HepG2 (cell line): ENCODE measurements around the gene ZKSCAN2. TPM values are rescaled to one million over a fixed set of nuclear protein-coding genes. Genes with fewer than 3 reads are reported as not detected.

Experiments
- BHLHE40 ChIP-seq: IDR thresholded peaks from 2 replicates; pipeline ENCODE4 v1.6.1; 2011; ENCODE audit warnings: low read length, improper control_type of control experiment
- CHD2 ChIP-seq: IDR thresholded peaks from 2 replicates; pipeline ENCODE4 v1.6.1; 2011; ENCODE audit warnings: low read depth, low read length, improper control_type of control experiment
- FLYWCH1 ChIP-seq: sonication (generic); formaldehyde crosslinking; IDR thresholded peaks from 2 replicates; pipeline ENCODE4 v1.8.1; 2023; ENCODE audit warnings: mild to moderate bottlenecking, missing genetic modification reagents
- FOXA1 ChIP-seq, 2 experiments: fragments of 450-650 bp in 1 of 2; sonication (generic) in 1 of 2; formaldehyde crosslinking in 1 of 2; IDR thresholded peaks; 2 replicates each; pipeline versions ENCODE4 v1.4.0 to v1.6.1; 2016 to 2020; ENCODE audit warnings: missing genetic modification reagents in 1 of 2
- HNF4A ChIP-seq: sonication (generic); formaldehyde crosslinking; IDR thresholded peaks from 2 replicates; pipeline ENCODE4 v1.4.0; 2020; ENCODE audit warnings: missing genetic modification reagents
- KMT2B ChIP-seq: IDR thresholded peaks from 2 replicates; pipeline ENCODE4 v1.6.1; 2016; ENCODE audit warnings: missing genetic modification reagents, missing compliant biosample characterization
- MTF2 ChIP-seq: sonication (generic); formaldehyde crosslinking; IDR thresholded peaks from 2 replicates; pipeline ENCODE4 v1.5.0; 2020; ENCODE audit warnings: missing genetic modification reagents, borderline replicate concordance
- NCOA2 ChIP-seq: sonication (generic); formaldehyde crosslinking; IDR thresholded peaks from 2 replicates; pipeline ENCODE4 v1.8.0; 2022; ENCODE audit warnings: inconsistent platforms
- ZBTB21 ChIP-seq: sonication (generic); formaldehyde crosslinking; IDR thresholded peaks from 2 replicates; pipeline ENCODE4 v1.4.0; 2020; ENCODE audit warnings: missing genetic modification reagents
- ZBTB3 ChIP-seq: sonication (generic); formaldehyde crosslinking; IDR thresholded peaks from 2 replicates; pipeline ENCODE4 v1.4.0; 2020; ENCODE audit warnings: low read depth, mild to moderate bottlenecking, moderate library complexity, missing genetic modification reagents, borderline replicate concordance
- ZFP36 ChIP-seq: fragments of 150-350 bp; IDR thresholded peaks from 2 replicates; pipeline ENCODE4 v1.6.1; 2018; ENCODE audit warnings: borderline replicate concordance, low read length, low read depth; ENCODE audit not compliant: partially characterized antibody
- ZFP62 ChIP-seq: sonication (generic); formaldehyde crosslinking; IDR thresholded peaks from 2 replicates; pipeline ENCODE4 v1.4.0; 2020; ENCODE audit warnings: missing genetic modification reagents
- ZNF24 ChIP-seq: fragments of 450-650 bp; IDR thresholded peaks from 2 replicates; pipeline ENCODE4 v1.6.1; 2017; ENCODE audit warnings: antibody characterized with exemption, mild to moderate bottlenecking
- ZNF430 ChIP-seq: sonication (generic); formaldehyde crosslinking; IDR thresholded peaks from 2 replicates; pipeline ENCODE4 v1.9.0; 2021; ENCODE audit warnings: mild to moderate bottlenecking, missing genetic modification reagents
- ZNF747 ChIP-seq: sonication (generic); formaldehyde crosslinking; IDR thresholded peaks from 2 replicates; pipeline ENCODE4 v1.8.1; 2023; ENCODE audit warnings: missing genetic modification reagents, mild to moderate bottlenecking, borderline replicate concordance
- ZNF766 ChIP-seq: sonication (generic); formaldehyde crosslinking; IDR thresholded peaks from 2 replicates; pipeline ENCODE4 v1.5.0; 2020; ENCODE audit warnings: missing genetic modification reagents, borderline replicate concordance
- ZNF768 ChIP-seq: sonication (generic); formaldehyde crosslinking; IDR thresholded peaks from 2 replicates; pipeline ENCODE4 v1.4.0; 2020; ENCODE audit warnings: missing genetic modification reagents
- ZSCAN12 ChIP-seq: sonication (generic); formaldehyde crosslinking; IDR thresholded peaks from 2 replicates; pipeline ENCODE4 v1.9.0; 2021; ENCODE audit warnings: mild to moderate bottlenecking, missing genetic modification reagents
- polyA plus RNA-seq, 8 experiments: library from polyadenylated mRNA; depleted of rRNA in 3 of 8; stranded (reverse) in 7 of 8; unstranded in 1 of 8; fragments of >200 nt; fragmentation: Illumina TruSeq in 4 of 8; extraction: Trizol in 4 of 8; gene quantifications; 2 replicates each; pipeline versions ENCODE4 v1.2.1 to v1.2.3, GENCODE V29; 2011 to 2016; ENCODE audit warnings: low read depth in 4 of 8, missing spikeins in 1 of 8, mixed read lengths in 1 of 8; ENCODE audit not compliant: insufficient read depth in 1 of 8
- total RNA-seq, 5 experiments: library from RNA; depleted of rRNA; stranded (reverse); fragments of >200 nt; fragmentation: Illumina TruSeq; extraction: Trizol; gene quantifications; 2 replicates each; pipeline ENCODE4 v1.2.3, GENCODE V29; 2016; ENCODE audit warnings: low read depth in 1 of 5
- TF ChIP-seq, protein P1 (sequence below): sonication (generic); formaldehyde crosslinking; IDR thresholded peaks from 2 replicates; pipeline ENCODE4 v1.8.1; 2023; ENCODE audit warnings: mild to moderate bottlenecking, inconsistent platforms, moderate library complexity, missing genetic modification reagents, borderline replicate concordance
- TF ChIP-seq, protein P2 (sequence below): IDR thresholded peaks from 2 replicates; pipeline ENCODE4 v1.6.1; 2016; ENCODE audit warnings: low read depth, borderline replicate concordance
- TF ChIP-seq, protein P3 (sequence below): sonication (generic); formaldehyde crosslinking; conservative IDR thresholded peaks from 2 replicates; pipeline ENCODE4 v1.8.0; 2022; ENCODE audit warnings: mild to moderate bottlenecking, moderate library complexity, missing genetic modification reagents
- TF ChIP-seq, protein P4 (sequence below): sonication (generic); formaldehyde crosslinking; conservative IDR thresholded peaks from 2 replicates; pipeline ENCODE4 v1.4.0; 2020; ENCODE audit warnings: mild to moderate bottlenecking, missing genetic modification reagents, moderate library complexity
- TF ChIP-seq, protein P5 (sequence below): sonication (generic); IDR thresholded peaks from 2 replicates; pipeline ENCODE4 v1.6.1; 2016; ENCODE audit warnings: low read depth, borderline replicate concordance

The ZKSCAN2 gene
- total and polyA plus RNA-seq, 2 of the 13 experiments (the other 11 are each of a cell fraction or from before 2014, with no cell fraction given) = 4.2 to 11.1 TPM

DNA sequence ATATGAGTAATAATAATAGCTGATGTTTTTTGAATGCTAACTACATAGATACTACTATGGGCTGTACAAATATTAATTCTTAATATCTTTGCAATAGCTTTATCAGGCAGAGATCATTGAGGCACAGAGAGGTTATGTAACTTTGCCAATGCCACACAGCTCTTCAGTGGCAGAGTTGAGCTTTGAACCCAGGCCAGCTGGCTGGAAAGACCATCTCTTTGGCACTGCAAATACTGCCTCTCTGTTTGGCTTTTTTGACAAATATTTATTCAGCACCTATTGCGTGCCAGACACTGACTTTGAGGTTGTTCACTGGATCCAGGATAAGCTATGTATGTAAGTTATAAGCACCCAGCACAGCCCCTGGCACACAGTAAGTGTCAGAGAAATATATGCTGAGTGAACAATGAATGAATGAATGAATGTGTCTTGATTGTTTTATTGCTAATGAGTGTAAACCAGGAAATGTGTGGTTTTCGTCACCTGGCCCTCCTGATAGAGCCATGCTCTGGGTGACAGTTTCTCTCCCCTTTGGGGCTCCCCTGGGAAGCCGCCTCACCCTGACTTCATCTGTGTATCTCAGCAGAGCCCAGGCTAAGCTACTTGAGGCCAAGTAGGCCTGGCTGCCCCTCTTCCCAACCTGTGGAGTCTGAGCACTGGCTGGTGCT lies 38.4 kb downstream of the ZKSCAN2 start (continued):
- peak; percentile 59; the same call in 1 of the 2 replicates for TF ChIP-seq ZBTB3
- TF ChIP-seq, protein P1, sequence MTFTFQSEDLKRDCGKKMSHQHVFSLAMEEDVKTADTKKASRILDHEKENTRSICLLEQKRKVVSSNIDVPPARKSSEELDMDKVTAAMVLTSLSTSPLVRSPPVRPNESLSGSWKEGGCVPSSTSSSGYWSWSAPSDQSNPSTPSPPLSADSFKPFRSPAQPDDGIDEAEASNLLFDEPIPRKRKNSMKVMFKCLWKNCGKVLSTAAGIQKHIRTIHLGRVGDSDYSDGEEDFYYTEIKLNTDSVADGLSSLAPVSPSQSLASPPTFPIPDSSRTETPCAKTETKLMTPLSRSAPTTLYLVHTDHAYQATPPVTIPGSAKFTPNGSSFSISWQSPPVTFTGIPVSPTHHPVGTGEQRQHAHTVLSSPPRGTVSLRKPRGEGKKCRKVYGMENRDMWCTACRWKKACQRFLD (CRISPR knock-in tag) = no peak
- TF ChIP-seq, protein P2, sequence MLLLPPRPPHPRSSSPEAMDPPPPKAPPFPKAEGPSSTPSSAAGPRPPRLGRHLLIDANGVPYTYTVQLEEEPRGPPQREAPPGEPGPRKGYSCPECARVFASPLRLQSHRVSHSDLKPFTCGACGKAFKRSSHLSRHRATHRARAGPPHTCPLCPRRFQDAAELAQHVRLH (CRISPR knock-in tag) = no peak
- TF ChIP-seq FLYWCH1 (CRISPR knock-in tag) = no peak
- TF ChIP-seq ZBTB21 (CRISPR knock-in tag) = no peak
- no peak for TF ChIP-seq CHD2
- TF ChIP-seq ZNF766 (CRISPR knock-in tag) = no peak
- TF ChIP-seq ZSCAN12 (CRISPR knock-in tag) = no peak
- TF ChIP-seq NCOA2 (CRISPR knock-in tag) = no peak
- TF ChIP-seq, protein P3, sequence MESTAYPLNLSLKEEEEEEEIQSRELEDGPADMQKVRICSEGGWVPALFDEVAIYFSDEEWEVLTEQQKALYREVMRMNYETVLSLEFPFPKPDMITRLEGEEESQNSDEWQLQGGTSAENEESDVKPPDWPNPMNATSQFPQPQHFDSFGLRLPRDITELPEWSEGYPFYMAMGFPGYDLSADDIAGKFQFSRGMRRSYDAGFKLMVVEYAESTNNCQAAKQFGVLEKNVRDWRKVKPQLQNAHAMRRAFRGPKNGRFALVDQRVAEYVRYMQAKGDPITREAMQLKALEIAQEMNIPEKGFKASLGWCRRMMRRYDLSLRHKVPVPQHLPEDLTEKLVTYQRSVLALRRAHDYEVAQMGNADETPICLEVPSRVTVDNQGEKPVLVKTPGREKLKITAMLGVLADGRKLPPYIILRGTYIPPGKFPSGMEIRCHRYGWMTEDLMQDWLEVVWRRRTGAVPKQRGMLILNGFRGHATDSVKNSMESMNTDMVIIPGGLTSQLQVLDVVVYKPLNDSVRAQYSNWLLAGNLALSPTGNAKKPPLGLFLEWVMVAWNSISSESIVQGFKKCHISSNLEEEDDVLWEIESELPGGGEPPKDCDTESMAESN (CRISPR knock-in tag) = no peak
- no peak for TF ChIP-seq BHLHE40
- TF ChIP-seq ZFP62 = no peak
- TF ChIP-seq HNF4A (CRISPR knock-in tag) = peak; percentile 87
- no peak for TF ChIP-seq KMT2B (CRISPR knock-in tag)
- no peak for TF ChIP-seq ZNF430 (CRISPR knock-in tag)
- TF ChIP-seq ZNF747 (CRISPR knock-in tag) = no peak
- peak; percentile 77 for TF ChIP-seq ZFP36
- TF ChIP-seq MTF2 (CRISPR knock-in tag) = no peak
- TF ChIP-seq, protein P4, sequence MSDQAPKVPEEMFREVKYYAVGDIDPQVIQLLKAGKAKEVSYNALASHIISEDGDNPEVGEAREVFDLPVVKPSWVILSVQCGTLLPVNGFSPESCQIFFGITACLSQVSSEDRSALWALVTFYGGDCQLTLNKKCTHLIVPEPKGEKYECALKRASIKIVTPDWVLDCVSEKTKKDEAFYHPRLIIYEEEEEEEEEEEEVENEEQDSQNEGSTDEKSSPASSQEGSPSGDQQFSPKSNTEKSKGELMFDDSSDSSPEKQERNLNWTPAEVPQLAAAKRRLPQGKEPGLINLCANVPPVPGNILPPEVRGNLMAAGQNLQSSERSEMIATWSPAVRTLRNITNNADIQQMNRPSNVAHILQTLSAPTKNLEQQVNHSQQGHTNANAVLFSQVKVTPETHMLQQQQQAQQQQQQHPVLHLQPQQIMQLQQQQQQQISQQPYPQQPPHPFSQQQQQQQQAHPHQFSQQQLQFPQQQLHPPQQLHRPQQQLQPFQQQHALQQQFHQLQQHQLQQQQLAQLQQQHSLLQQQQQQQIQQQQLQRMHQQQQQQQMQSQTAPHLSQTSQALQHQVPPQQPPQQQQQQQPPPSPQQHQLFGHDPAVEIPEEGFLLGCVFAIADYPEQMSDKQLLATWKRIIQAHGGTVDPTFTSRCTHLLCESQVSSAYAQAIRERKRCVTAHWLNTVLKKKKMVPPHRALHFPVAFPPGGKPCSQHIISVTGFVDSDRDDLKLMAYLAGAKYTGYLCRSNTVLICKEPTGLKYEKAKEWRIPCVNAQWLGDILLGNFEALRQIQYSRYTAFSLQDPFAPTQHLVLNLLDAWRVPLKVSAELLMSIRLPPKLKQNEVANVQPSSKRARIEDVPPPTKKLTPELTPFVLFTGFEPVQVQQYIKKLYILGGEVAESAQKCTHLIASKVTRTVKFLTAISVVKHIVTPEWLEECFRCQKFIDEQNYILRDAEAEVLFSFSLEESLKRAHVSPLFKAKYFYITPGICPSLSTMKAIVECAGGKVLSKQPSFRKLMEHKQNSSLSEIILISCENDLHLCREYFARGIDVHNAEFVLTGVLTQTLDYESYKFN = peak; percentile 36
- TF ChIP-seq, protein P5, sequence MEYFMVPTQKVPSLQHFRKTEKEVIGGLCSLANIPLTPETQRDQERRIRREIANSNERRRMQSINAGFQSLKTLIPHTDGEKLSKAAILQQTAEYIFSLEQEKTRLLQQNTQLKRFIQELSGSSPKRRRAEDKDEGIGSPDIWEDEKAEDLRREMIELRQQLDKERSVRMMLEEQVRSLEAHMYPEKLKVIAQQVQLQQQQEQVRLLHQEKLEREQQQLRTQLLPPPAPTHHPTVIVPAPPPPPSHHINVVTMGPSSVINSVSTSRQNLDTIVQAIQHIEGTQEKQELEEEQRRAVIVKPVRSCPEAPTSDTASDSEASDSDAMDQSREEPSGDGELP = 0 out of 2 replicates have a peak, but pooled peaks have one; percentile 35
- TF ChIP-seq ZNF768 = peak; percentile 95; the same call in 1 of the 2 replicates
- TF ChIP-seq ZNF24 = peak; percentile 32; the same call in 1 of the 2 replicates
- TF ChIP-seq FOXA1 (IDR thresholded peaks at IDR 0.05) = no peak
- TF ChIP-seq FOXA1 (CRISPR knock-in tag; IDR thresholded peaks at IDR 0.05) = 0 out of 2 replicates have a peak, but pooled peaks have one; percentile 10
